GM23248 (cell line): ENCODE data around the gene TDRD12. TPM values are rescaled to one million over a fixed set of nuclear protein-coding genes. Genes with fewer than 3 reads are reported as not detected.

Experiments
- DNase-seq: peaks from one replicate; pipeline ENCODE4 v3.0.0-alpha.2; 2015
- H2AFZ ChIP-seq: fragments of 200-600 bp; sonication (generic); 2 replicates; pipeline ENCODE4 v1.6.1; 2016; ENCODE audit warnings: antibody characterized with exemption
- H3F3A ChIP-seq: fragments of 200-600 bp; sonication (generic); 2 replicates; pipeline ENCODE4 v1.6.1; 2016; ENCODE audit warnings: mild to moderate bottlenecking, antibody characterized with exemption, mixed run types; ENCODE audit not compliant: insufficient read depth
- H3K27ac ChIP-seq: fragments of 200-600 bp; sonication (generic); 2 replicates; pipeline ENCODE4 v1.5.1; 2016; ENCODE audit warnings: mild to moderate bottlenecking
- H3K27me3 ChIP-seq: fragments of 200-600 bp; sonication (generic); replicated peaks from 2 replicates; pipeline ENCODE4 v1.6.1; 2016; ENCODE audit warnings: mild to moderate bottlenecking; ENCODE audit not compliant: insufficient read depth
- H3K36me3 ChIP-seq: fragments of 200-600 bp; sonication (generic); 2 replicates; pipeline ENCODE4 v1.6.1; 2016; ENCODE audit warnings: low read depth, mild to moderate bottlenecking
- H3K4me1 ChIP-seq: fragments of 200-600 bp; sonication (generic); 2 replicates; pipeline ENCODE4 v1.6.1; 2016; ENCODE audit warnings: mild to moderate bottlenecking; ENCODE audit not compliant: insufficient read depth
- H3K4me2 ChIP-seq: fragments of 200-600 bp; sonication (generic); one replicate; pipeline ENCODE4 v1.6.1; 2016; ENCODE audit warnings: mild to moderate bottlenecking; ENCODE audit not compliant: unreplicated experiment
- H3K4me3 ChIP-seq: fragments of 200-600 bp; sonication (generic); 2 replicates; pipeline ENCODE4 v1.5.1; 2016; ENCODE audit warnings: mild to moderate bottlenecking
- H3K79me2 ChIP-seq: fragments of 200-600 bp; sonication (generic); 2 replicates; pipeline ENCODE4 v1.6.1; 2016; ENCODE audit warnings: mild to moderate bottlenecking; ENCODE audit not compliant: insufficient read depth
- H3K9ac ChIP-seq: fragments of 200-600 bp; sonication (generic); 2 replicates; pipeline ENCODE4 v1.6.1; 2016; ENCODE audit warnings: mild to moderate bottlenecking
- H3K9me2 ChIP-seq: fragments of 200-600 bp; sonication (generic); 2 replicates; pipeline ENCODE4 v1.6.1; 2016; ENCODE audit warnings: mixed run types, mild to moderate bottlenecking, moderate library complexity; ENCODE audit not compliant: insufficient read depth
- H3K9me3 ChIP-seq: fragments of 200-600 bp; sonication (generic); one replicate; pipeline ENCODE4 v1.6.1; 2017; ENCODE audit warnings: low read depth
- H4K20me1 ChIP-seq: fragments of 200-600 bp; sonication (generic); 2 replicates; pipeline ENCODE4 v1.6.0; 2016; ENCODE audit not compliant: insufficient read depth
- EZH2 ChIP-seq: fragments of 200-600 bp; sonication (generic); IDR thresholded peaks from 2 replicates; pipeline ENCODE4 v1.6.1; 2018; ENCODE audit warnings: antibody characterized with exemption, mild to moderate bottlenecking; ENCODE audit not compliant: insufficient read depth, poor library complexity, severe bottlenecking
- EZH2phosphoT487 ChIP-seq: fragments of 200-600 bp; sonication (generic); IDR thresholded peaks from 2 replicates; pipeline ENCODE4 v1.6.1; 2018; ENCODE audit warnings: antibody characterized with exemption, moderate library complexity, mild to moderate bottlenecking, low read depth; ENCODE audit not compliant: insufficient read depth
- WGBS, 2 experiments: methylation state at CpG; one replicate each; pipeline ENCODE4 v1.1.6; 2015 to 2017; ENCODE audit warnings: low lambda C conversion rate in 2 of 2, low coverage in 1 of 2; ENCODE audit errors: missing lambda C conversion rate in 2 of 2; 5-methylcytosine and 5-hydroxymethylcytosine counted together
- in situ Hi-C: fragments of 300-500 bp; cut with MboI; formaldehyde crosslinking; loops from 2 replicates; pipeline ENCODE4 v1.15.0; 2020
- polyA plus RNA-seq: library from polyadenylated mRNA; unstranded; fragments of >200 nt; fragmentation: Nextera tagmentation; extraction: Ambion mirVana; gene quantifications from 2 replicates; pipeline ENCODE4 v1.2.1, GENCODE V29; 2016
- total RNA-seq: library from RNA; depleted of rRNA; stranded (reverse); fragments of >200 nt; shearing (Covaris generic); gene quantifications from 2 replicates; pipeline ENCODE4 v1.2.3, GENCODE V29; 2014

The TDRD12 gene
- total and polyA plus RNA-seq, 2 experiments from 2014 or later: 0.09 to 0.22 TPM

DNA sequence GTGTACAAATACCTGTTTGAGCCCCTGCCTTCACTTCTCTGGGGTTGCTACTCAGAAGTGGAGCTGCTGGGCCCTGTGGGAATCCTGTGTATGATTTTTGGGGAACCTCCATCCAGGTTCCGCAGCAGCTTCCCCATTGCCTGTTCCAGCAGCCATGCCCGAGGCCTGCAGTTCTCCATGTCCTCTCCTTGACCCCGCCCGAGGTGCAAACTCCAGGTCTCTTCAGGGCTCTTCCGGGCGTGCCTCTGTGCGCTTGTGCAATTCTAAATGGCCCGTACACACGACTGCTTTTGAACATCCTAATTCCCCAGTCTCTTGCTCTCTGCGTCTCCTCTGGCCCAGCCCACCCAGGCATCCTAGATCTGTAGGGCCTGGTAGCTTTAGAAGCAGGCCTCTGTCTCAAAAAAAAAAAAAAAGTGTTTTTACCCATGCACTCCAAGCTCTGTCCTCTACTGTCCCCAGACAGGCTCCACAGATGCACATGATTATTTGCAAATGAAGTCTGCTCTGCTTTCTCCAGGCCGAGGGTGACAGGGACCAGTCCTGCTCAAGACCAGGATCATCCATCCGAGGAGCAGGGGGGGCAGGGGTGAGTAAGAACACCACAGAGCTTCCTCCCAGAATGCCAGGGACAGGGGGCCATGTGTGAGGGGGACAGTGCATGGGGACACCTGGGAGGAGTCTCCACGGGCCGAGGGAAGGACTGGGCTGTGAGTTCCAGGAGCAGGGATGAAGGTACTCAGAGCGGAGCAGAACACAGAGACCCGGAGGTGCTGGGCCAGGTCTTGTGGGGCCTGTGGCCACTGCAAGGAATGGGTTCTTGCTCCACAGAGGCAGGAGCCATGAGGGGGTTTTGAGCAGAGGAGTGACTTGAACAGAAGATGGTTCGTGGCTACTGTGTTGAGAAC is 98.3 kb downstream of the TDRD12 start:
- Histone ChIP-seq H3K27ac (no peak overlapping the region), H3K9ac (no peak overlapping the region), H3K9me2 (no peaks in the 10 kb centered on the region), H3K27me3 (peaks cover 15% of the 10 kb centered on the region), H3K4me2 (no peak overlapping the region), H3F3A (no peaks in the 10 kb centered on the region), H3K79me2 (no peaks in the 10 kb centered on the region), H3K4me1 (no peaks in the 10 kb centered on the region), H3K4me3 (no peak overlapping the region), H3K36me3 (no peaks in the 10 kb centered on the region), H2AFZ (no peak overlapping the region), H4K20me1 (no peaks in the 10 kb centered on the region), H3K9me3 (no peaks in the 10 kb centered on the region)
- 42 to 43% methylated on average over 17 of the region's 17 CpGs for WGBS, 2 experiments
- in situ Hi-C loops: no loop called here
- no peak for DNase-seq
- TF ChIP-seq EZH2: no peak
- no peak for TF ChIP-seq EZH2phosphoT487

- WGBS, 2 experiments: 42 to 50% methylated on average over 8 of the region's 8 CpGs
- Histone ChIP-seq H3K9ac (no peak overlapping the region), H3K9me3 (no peaks in the 10 kb centered on the region), H3F3A (no peaks in the 10 kb centered on the region), H3K4me1 (no peaks in the 10 kb centered on the region), H3K27me3 (peaks cover 16% of the 10 kb centered on the region), H3K9me2 (no peaks in the 10 kb centered on the region), H3K27ac (no peak overlapping the region), H4K20me1 (no peaks in the 10 kb centered on the region), H2AFZ (no peak overlapping the region), H3K79me2 (no peaks in the 10 kb centered on the region), H3K4me3 (no peak overlapping the region), H3K36me3 (no peaks in the 10 kb centered on the region), H3K4me2 (no peak overlapping the region)
- in situ Hi-C loops: no loop called here
- no peak for TF ChIP-seq EZH2
- no peak for TF ChIP-seq EZH2phosphoT487
- DNase-seq: no peak
These were observed 99.0 kb downstream of the TDRD12 start for GRCh38 chr19:32818536-32818935.

- WGBS, 2 experiments: 19 to 22% methylated on average over 16 to 17 of the region's 17 CpGs
- Histone ChIP-seq H3K9me3 (no peaks in the 10 kb centered on the region), H2AFZ (no peak overlapping the region), H3K9me2 (no peaks in the 10 kb centered on the region), H3F3A (no peaks in the 10 kb centered on the region), H4K20me1 (no peaks in the 10 kb centered on the region), H3K4me1 (no peaks in the 10 kb centered on the region), H3K4me2 (no peak overlapping the region), H3K9ac (no peak overlapping the region), H3K36me3 (no peaks in the 10 kb centered on the region), H3K27me3 (peaks cover 16% of the 10 kb centered on the region; the same call in 1 of the 2 replicates), H3K4me3 (no peak overlapping the region), H3K27ac (no peak overlapping the region), H3K79me2 (no peaks in the 10 kb centered on the region)
- in situ Hi-C loops: no loop called here
- no peak for DNase-seq
- no peak for TF ChIP-seq EZH2
- TF ChIP-seq EZH2phosphoT487: no peak
These were observed 100.1 kb downstream of the TDRD12 start for GRCh38 chr19:32819419-32820400.
